Ovary (tissue), 3 donors: ENCODE measurements around the gene EPN1.

Experiments
- EP300 ChIP-seq: sonication (generic); formaldehyde crosslinking; IDR thresholded peaks from one replicate; pipeline ENCODE4 v1.6.1; 2017; ENCODE audit warnings: antibody characterized with exemption
- POLR2A ChIP-seq: fragments of 450-650 bp; IDR thresholded peaks from one replicate; pipeline ENCODE4 v1.6.1; 2017; ENCODE audit warnings: antibody characterized with exemption, mild to moderate bottlenecking, moderate library complexity
- TF ChIP-seq, protein P1 (sequence below), 3 donors: fragments of 450-650 bp in 2 of 3; fragments of 200-600 bp in 1 of 3; IDR thresholded peaks; one replicate each; pipeline versions ENCODE4 v1.5.1 to v1.8.0; 2016 to 2022; ENCODE audit warnings: antibody characterized with exemption in 3 of 3, mild to moderate bottlenecking in 1 of 3
- donor health status: DM: no; HTN: no; CAD: no.

DNA sequence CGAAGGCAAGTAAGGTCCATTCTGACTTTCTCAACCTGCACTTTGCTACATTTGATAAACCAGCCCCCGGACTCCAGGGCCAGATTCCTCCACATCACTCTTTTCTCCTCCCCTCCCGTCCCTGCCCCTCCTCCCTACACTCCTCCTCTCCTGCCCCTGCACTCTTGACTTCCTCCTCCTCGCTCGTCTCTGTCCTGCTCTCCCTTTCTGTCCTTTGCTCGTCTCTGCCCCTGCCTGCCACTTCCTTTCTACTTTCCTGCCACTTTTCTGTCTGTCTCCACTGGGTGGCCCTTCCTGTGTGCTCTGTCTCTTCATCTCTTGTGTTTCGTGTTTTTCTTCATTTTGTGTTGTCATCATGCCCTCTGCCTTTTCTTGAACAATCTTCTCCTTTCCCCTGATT is 13.2 kb upstream of the EPN1 start:
- no peak for TF ChIP-seq EP300
- TF ChIP-seq, protein P1, sequence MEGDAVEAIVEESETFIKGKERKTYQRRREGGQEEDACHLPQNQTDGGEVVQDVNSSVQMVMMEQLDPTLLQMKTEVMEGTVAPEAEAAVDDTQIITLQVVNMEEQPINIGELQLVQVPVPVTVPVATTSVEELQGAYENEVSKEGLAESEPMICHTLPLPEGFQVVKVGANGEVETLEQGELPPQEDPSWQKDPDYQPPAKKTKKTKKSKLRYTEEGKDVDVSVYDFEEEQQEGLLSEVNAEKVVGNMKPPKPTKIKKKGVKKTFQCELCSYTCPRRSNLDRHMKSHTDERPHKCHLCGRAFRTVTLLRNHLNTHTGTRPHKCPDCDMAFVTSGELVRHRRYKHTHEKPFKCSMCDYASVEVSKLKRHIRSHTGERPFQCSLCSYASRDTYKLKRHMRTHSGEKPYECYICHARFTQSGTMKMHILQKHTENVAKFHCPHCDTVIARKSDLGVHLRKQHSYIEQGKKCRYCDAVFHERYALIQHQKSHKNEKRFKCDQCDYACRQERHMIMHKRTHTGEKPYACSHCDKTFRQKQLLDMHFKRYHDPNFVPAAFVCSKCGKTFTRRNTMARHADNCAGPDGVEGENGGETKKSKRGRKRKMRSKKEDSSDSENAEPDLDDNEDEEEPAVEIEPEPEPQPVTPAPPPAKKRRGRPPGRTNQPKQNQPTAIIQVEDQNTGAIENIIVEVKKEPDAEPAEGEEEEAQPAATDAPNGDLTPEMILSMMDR (IDR thresholded peaks at IDR 0.05) = no peak
- TF ChIP-seq POLR2A = no peak
